Islet of Langerhans (tissue), 1 donor: Measurements from ENCODE around the gene GRIN2A.

Experiments used
- FAIRE-seq: peaks from one replicate; lab custom pipeline; 2011; peaks lifted over from hg19 to GRCh38; lab: Jason Lieb, UNC

GRIN2A gene

GRCh38 chr16:10181196-10182162 lies 749 bp downstream of the GRIN2A start:
- FAIRE-seq = no peak

GRCh38 chr16:10180771-10181163 lies 1.5 kb downstream of the GRIN2A start:
- no peak for FAIRE-seq

DNA sequence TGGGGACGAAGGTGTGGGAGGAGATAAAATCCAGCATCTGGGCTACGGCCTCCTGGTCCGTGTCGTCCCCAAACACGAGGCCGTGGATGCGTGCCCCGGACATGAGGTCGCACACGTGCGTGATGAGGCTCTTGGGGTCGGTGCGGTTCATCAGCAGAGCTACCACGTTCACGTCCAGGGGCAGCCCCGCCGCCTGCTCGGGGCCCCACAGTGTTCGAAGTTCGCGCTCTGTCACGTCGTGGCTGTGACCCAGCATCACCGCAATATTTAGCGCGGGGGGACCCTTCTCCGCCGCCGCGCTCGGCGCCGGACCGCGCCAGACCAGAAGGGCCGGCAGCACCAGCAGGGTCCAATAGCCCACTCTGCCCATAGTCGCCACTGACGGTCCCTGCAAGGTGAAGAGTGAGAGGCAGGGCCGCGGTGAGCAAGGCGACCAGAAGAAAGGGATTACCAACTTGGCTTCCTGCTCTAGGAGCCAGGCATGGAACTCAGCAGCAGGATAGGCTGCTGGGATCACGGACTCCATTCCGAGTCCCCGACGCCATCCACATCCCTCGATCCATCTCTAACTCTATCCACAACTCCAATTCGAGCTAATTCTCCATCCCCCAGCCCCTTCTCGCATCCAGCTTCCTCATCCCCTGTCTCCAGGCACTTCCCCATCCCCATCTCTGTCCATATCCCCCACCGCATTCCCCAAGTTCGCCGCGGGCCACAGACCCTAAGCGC lies 2.0 kb downstream of the GRIN2A start:
- no peak for FAIRE-seq

DNA sequence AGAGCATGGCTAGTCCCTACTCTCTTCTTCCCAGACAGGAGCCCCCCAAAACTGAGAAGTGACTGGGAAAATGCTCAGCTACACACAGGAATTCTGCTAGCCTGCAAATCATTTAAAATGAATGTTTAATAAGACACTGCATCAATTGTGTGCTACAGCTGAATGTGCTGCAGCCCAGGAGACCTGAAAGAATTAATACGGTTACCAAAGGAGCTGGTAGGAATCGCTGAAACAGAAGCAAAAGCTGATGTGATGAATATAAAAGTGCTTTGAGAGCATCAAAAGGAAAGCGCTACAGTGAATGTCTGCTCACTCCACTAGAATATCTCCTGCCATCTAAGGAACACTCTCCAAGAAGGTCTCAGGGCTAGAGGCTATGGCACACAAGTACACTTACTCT lies 3.7 kb downstream of the GRIN2A start:
- FAIRE-seq = no peak

- FAIRE-seq = no peak
These were observed 4.1 kb downstream of the GRIN2A start for GRCh38 chr16:10178080-10178479.

DNA sequence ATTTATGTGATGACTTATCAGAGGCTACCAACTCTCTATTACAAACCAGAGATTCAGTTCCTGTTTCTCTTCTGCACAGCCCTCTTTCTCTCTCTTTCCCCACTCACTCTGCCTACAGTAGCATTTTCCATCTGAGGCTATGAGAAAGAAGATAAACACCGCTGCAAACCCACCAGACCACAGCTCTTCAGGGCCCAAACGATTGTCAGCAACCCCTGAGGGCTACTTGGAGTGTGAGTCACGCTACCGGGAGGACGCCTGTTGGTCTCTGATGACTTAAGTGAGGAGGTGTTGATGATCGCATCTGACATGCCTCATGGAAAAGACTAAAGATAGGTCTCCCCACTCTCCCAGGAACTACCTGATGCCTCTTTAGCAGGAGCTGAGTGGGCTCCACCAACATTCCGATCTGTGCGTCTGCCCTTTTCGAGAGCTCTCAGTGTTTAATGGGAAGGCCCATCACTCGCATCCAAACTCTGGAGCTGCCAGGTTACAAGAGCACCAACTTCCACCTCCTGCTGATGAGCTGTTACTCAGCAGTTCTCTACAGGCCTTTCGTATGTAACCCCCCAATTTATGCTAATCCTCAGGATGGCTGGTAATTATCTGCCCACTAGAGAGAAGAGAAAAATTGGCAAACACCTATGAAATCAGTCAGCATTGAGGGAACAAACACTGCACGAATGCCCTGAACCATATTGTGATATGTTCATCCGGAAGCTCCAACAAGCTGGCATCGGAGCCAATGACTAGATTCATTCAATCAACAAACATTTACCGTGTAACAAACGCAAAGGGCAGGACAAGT lies 9.2 kb downstream of the GRIN2A start:
- FAIRE-seq = no peak

GRCh38 chr16:10171221-10171620 lies 11.0 kb downstream of the GRIN2A start:
- FAIRE-seq = no peak

DNA sequence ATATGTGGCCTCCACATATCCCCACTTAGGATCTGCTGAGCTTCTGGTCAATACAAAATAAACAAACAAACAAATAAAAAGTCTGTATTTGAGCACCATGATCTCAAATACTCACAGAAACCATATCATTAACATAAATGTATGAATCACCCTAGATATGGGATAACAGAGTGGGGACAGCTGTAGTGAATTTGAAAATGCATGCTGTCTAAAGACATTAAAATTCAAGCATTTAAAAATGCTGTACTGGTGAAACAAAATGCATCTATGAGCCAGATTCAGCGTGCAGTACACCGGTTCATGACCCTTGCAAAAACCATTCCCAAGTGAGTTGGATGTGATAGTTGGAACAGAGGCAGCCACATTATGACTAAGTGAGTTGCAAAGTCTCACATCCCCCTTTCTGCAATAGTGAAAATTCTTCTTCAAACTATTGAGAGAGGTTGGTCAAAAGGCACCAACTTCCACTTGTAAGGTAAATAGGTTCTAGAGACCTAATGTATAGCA lies 12.3 kb downstream of the GRIN2A start:
- FAIRE-seq = no peak

DNA sequence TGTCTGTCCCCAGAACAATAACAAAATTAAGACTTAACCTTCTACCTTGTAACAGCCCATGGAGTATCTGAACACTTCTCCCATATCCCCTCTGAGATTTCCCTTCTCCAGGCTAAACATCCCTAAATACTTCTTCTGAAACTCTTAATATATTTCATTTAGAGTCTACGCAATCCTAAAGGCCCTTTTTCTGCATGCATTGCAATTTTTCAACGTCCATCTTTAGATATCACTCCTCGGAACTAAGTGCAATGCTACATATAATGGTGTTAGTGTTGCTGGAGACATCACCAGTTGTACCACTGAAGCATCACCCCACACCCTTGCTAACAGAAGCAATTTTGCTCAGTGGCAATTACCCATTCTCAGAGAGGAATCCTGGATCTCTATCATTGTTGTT lies 13.2 kb downstream of the GRIN2A start:
- no peak for FAIRE-seq

GRCh38 chr16:10168258-10168657 lies 14.0 kb downstream of the GRIN2A start:
- FAIRE-seq = no peak

- FAIRE-seq = no peak
These were observed 16.6 kb downstream of the GRIN2A start for GRCh38 chr16:10165643-10166042.

- peak; percentile 58 for FAIRE-seq
These were observed 19.2 kb downstream of the GRIN2A start for GRCh38 chr16:10162981-10163380.

DNA sequence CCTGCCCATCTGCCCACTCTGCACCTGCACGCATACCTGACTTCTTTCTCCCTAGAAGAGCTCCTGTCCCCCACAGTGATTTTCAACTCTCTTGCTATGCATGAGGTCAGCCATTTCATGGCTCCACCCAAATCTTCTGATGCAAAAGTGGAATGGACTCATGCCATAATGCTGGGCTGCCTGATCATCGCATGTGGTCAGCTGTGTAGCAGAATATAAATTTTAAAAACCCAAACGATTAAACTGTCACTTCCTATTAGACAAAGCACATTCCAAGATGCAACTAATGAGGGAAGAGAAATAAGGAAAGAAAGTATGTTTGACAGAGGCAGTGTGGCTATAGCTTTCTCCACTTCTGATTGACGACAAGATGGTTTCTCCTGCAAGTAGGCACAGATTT lies 26.1 kb downstream of the GRIN2A start:
- FAIRE-seq = no peak

DNA sequence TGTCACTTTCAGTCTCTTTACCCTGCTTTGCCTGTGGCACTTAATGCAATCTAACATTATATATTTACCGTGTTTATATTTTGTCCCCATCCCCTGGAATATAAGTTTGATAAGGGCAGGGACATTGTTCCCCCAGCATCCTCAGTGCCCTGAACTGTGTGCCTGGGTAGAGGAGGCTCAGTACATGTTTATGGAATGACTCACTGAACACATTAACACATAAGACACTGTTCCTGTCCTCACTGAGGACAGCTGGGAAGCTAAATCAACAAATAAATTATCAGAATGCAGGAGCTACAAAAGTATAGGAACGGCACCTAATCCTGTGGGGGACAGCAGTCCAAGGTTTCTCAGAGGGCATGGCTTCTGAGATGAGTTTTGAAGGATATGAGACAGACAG lies 27.8 kb downstream of the GRIN2A start:
- no peak for FAIRE-seq

GRCh38 chr16:10153985-10154384 lies 28.2 kb downstream of the GRIN2A start:
- no peak for FAIRE-seq

GRCh38 chr16:10151718-10152117 lies 30.5 kb downstream of the GRIN2A start:
- FAIRE-seq = no peak

GRCh38 chr16:10150906-10151305 lies 31.3 kb downstream of the GRIN2A start:
- no peak for FAIRE-seq

DNA sequence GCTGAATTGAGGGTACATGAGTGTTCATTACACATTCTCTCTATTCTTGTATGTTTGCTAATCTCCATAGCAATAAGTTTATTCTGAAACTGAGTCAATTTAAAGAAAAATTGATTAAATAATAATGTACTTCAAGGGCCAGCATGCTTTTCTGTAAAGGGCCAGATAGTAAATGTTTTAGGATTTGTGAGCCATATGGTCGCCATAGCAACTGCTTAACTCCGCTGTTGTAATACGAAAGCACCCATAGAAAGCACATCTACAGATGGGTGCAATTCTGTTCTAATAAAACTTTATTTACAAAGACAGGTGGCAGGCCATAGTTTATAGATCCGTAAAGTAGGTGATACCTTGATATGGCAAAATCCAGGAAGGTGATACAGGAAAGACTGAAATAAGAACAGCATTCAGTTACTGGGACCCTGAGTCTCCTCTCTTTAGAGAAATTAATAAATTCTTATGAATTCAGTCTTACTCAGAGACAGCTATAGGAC lies 36.6 kb downstream of the GRIN2A start:
- FAIRE-seq = no peak

GRCh38 chr16:10141671-10142070 lies 40.6 kb downstream of the GRIN2A start:
- FAIRE-seq = no peak

- no peak for FAIRE-seq
These were observed 43.3 kb downstream of the GRIN2A start for GRCh38 chr16:10138881-10139280.

GRCh38 chr16:10137341-10137740 lies 44.9 kb downstream of the GRIN2A start:
- FAIRE-seq = no peak

DNA sequence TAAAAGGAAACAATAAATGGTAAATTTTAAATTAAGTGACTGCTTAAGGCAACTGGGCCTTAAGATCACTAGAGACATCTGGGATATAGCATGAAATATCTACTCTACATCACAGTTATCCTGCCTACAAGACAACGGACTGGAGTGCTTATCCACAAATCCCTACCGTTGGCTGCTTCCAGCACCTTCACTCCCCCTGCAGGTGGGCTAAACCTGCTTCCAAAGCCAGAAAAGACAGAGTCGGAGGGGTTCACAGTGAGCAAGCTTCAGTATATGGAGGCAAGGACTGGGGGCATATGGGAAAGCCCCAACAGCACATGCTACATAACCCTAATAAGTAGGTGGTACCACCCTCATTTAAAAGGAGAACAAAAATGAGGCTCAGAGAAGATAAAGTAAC lies 45.3 kb downstream of the GRIN2A start:
- FAIRE-seq = no peak
